GM12892 (cell line): ENCODE data around the gene PDE7B.

Experiments
- DNase-seq: peaks from one replicate; pipeline ENCODE4 v3.0.0; 2011; ENCODE audit not compliant: insufficient read length
- FAIRE-seq: peaks from 2 replicates; lab custom pipeline; 2011; peaks lifted over from hg19 to GRCh38; lab: Jason Lieb, UNC
- POLR2A ChIP-seq: IDR thresholded peaks from 2 replicates; pipeline ENCODE4 v1.6.1; 2011; ENCODE audit warnings: low read depth, low read length, control low read depth
- POLR2AphosphoS5 ChIP-seq: IDR thresholded peaks from 2 replicates; pipeline ENCODE4 v1.6.1; 2011; ENCODE audit warnings: low read depth, low read length, control low read depth
- TAF1 ChIP-seq: IDR thresholded peaks from 2 replicates; pipeline ENCODE4 v1.6.1; 2011; ENCODE audit warnings: low read depth, mild to moderate bottlenecking, control low read depth, low read length, borderline replicate concordance

Gene PDE7B

GRCh38 chr6:136112262-136112661 lies 260.8 kb downstream of the PDE7B start:
- FAIRE-seq (no peak), DNase-seq (no peak)
- TF ChIP-seq POLR2AphosphoS5 (no peak), POLR2A (no peak), TAF1 (no peak)

- TF ChIP-seq POLR2AphosphoS5 (no peak), TAF1 (no peak), POLR2A (no peak)
- FAIRE-seq (no peak), DNase-seq (no peak)
Observed at GRCh38 chr6:136113736-136114173, 262.3 kb downstream of the PDE7B start.

GRCh38 chr6:136114661-136115060 lies 263.2 kb downstream of the PDE7B start:
- no peak for TF ChIP-seq POLR2A
- no peak for TF ChIP-seq POLR2AphosphoS5
- no peak for TF ChIP-seq TAF1
- DNase-seq (no peak), FAIRE-seq (no peak)

GRCh38 chr6:136115941-136116340 lies 264.4 kb downstream of the PDE7B start:
- TF ChIP-seq TAF1 (no peak), POLR2AphosphoS5 (no peak), POLR2A (no peak)
- DNase-seq (no peak), FAIRE-seq (no peak)

- no peak for TF ChIP-seq POLR2AphosphoS5
- no peak for TF ChIP-seq TAF1
- no peak for TF ChIP-seq POLR2A
- no peak for FAIRE-seq
- no peak for DNase-seq
Observed at GRCh38 chr6:136117081-136117480, 265.6 kb downstream of the PDE7B start.

- DNase-seq (no peak), FAIRE-seq (no peak)
- TF ChIP-seq TAF1 (no peak), POLR2AphosphoS5 (no peak), POLR2A (no peak)
Observed at GRCh38 chr6:136118787-136119186, 267.3 kb downstream of the PDE7B start.

- DNase-seq: no peak
- FAIRE-seq: no peak
- TF ChIP-seq POLR2A: no peak
- TF ChIP-seq POLR2AphosphoS5: no peak
- no peak for TF ChIP-seq TAF1
Observed at GRCh38 chr6:136123468-136123867, 272.0 kb downstream of the PDE7B start.

GRCh38 chr6:136125585-136125984 lies 274.1 kb downstream of the PDE7B start:
- DNase-seq: no peak

GRCh38 chr6:136127873-136128272 lies 276.4 kb downstream of the PDE7B start:
- DNase-seq: no peak
- no peak for TF ChIP-seq TAF1
- FAIRE-seq: no peak

More at GRCh38 chr6:136125585-136125984, 274.1 kb downstream of the PDE7B start:
- TF ChIP-seq TAF1 (no peak), POLR2AphosphoS5 (no peak), POLR2A (no peak)
- FAIRE-seq: no peak

- no peak for DNase-seq
- TF ChIP-seq POLR2AphosphoS5: no peak
- no peak for TF ChIP-seq TAF1
- no peak for TF ChIP-seq POLR2A
- FAIRE-seq: no peak
Observed at GRCh38 chr6:136129365-136129764, 277.9 kb downstream of the PDE7B start.

- FAIRE-seq: no peak
- DNase-seq: no peak
- TF ChIP-seq POLR2A (no peak), TAF1 (no peak), POLR2AphosphoS5 (no peak)
Observed at GRCh38 chr6:136134268-136134667, 282.8 kb downstream of the PDE7B start.

GRCh38 chr6:136134751-136135150 lies 283.2 kb downstream of the PDE7B start:
- no peak for FAIRE-seq
- DNase-seq: no peak
- TF ChIP-seq TAF1 (no peak), POLR2A (no peak), POLR2AphosphoS5 (no peak)
